GM12878 (cell line): Measurements from ENCODE around the gene PCDHGA10. TPM values are rescaled to one million over a fixed set of nuclear protein-coding genes. Genes with fewer than 3 reads are reported as not detected.

Experiments used
- ATAC-seq: fragments of 200-7000 bp; cut with Tn5 transposase; 3 replicates; pipeline ENCODE4 v1.9.1; 2020; ENCODE audit warnings: mild to moderate bottlenecking, moderate library complexity
- BruUV-seq: library from RNA; stranded (reverse); fragments of 400-500 nt; replicated peaks from 2 replicates; lab custom pipeline; 2021; lab: Mats Ljungman, UMichigan
- CTCF ChIA-PET: fragments of 300-600 bp; sonication (Branson Sonifier 250); formaldehyde crosslinking; extraction: SDS; loops from one replicate; lab custom pipeline; 2021; ENCODE audit warnings: inconsistent platforms; lab: Yijun Ruan, JAX
- POLR2A ChIA-PET: fragments of 350-600 bp; formaldehyde crosslinking; extraction: SDS; loops from one replicate; lab custom pipeline; 2021; ENCODE audit warnings: inconsistent platforms; lab: Charles Lee
- RAD21 ChIA-PET: fragments of 300-600 bp; sonication (Branson Sonifier 250); formaldehyde crosslinking; loops from one replicate; lab custom pipeline; 2023; ENCODE audit warnings: antibody characterized with exemption; ENCODE audit not compliant: unreplicated experiment; lab: Charles Lee
- SMC1A ChIA-PET: fragments of 300-600 bp; sonication (Branson Sonifier 250); formaldehyde crosslinking; loops from one replicate; lab custom pipeline; 2023; ENCODE audit not compliant: unreplicated experiment, uncharacterized antibody; lab: Charles Lee
- DNase-seq: peaks from one replicate; pipeline ENCODE4 v3.0.0-alpha.2; 2011; ENCODE audit warnings: low read depth, low spot score
- FAIRE-seq: peaks from 3 replicates; lab custom pipeline; 2011; peaks lifted over from hg19 to GRCh38; lab: Jason Lieb, UNC
- H2AFZ ChIP-seq: 2 replicates; pipeline ENCODE4 v1.6.0; 2011; ENCODE audit warnings: low read depth, low read length, control low read depth; ENCODE audit not compliant: control insufficient read depth
- H3K27ac ChIP-seq: 2 replicates; pipeline ENCODE4 v1.5.1; 2011; ENCODE audit warnings: control low read depth; ENCODE audit not compliant: control insufficient read depth, insufficient read depth
- H3K27me3 ChIP-seq, 2 experiments: replicated peaks in 1 of 2; 2 replicates each; pipeline versions ENCODE4 v1.6.0 to v1.6.1; 2011; ENCODE audit warnings: low read length in 1 of 2; ENCODE audit not compliant: control insufficient read depth in 2 of 2, insufficient read depth in 2 of 2
- H3K36me3 ChIP-seq, 2 experiments: 2 replicates each; pipeline ENCODE4 v1.5.1; 2011; ENCODE audit warnings: low read length in 1 of 2; ENCODE audit not compliant: control insufficient read depth in 2 of 2, insufficient read depth in 2 of 2
- H3K4me1 ChIP-seq: 2 replicates; pipeline ENCODE4 v1.6.1; 2011; ENCODE audit warnings: mild to moderate bottlenecking, low read length, moderate library complexity, mixed read lengths; ENCODE audit not compliant: control insufficient read depth, insufficient read depth
- H3K4me2 ChIP-seq: 2 replicates; pipeline ENCODE4 v1.6.0; 2011; ENCODE audit warnings: control low read depth; ENCODE audit not compliant: control insufficient read depth, insufficient read depth
- H3K4me3 ChIP-seq: fragments of 200-600 bp; sonication (generic); 2 replicates; pipeline ENCODE4 v1.5.1; 2016
- H3K79me2 ChIP-seq: 2 replicates; pipeline ENCODE4 v1.6.0; 2011; ENCODE audit warnings: low read length; ENCODE audit not compliant: control insufficient read depth, insufficient read depth
- H3K9ac ChIP-seq: 2 replicates; pipeline ENCODE4 v1.8.0; 2011; ENCODE audit warnings: low read length, control low read depth, mixed read lengths; ENCODE audit not compliant: control insufficient read depth, insufficient read depth
- H3K9me3 ChIP-seq: replicated peaks from 3 replicates; pipeline ENCODE4 v1.5.1; 2011; ENCODE audit warnings: mild to moderate bottlenecking, low read length; ENCODE audit not compliant: control insufficient read depth, insufficient read depth
- H4K20me1 ChIP-seq: 2 replicates; pipeline ENCODE4 v1.6.0; 2011; ENCODE audit not compliant: control insufficient read depth, insufficient read depth
- BACH1 ChIP-seq: fragments of 450-650 bp; IDR thresholded peaks from 2 replicates; pipeline ENCODE4 v1.6.1; 2017; ENCODE audit warnings: mild to moderate bottlenecking, borderline replicate concordance
- BCL11A ChIP-seq: IDR thresholded peaks from 2 replicates; pipeline ENCODE4 v1.6.1; 2011; ENCODE audit warnings: low read depth, low read length
- EP300 ChIP-seq, 2 experiments: fragments of 150-350 bp in 1 of 2; IDR thresholded peaks; 2 replicates each; pipeline ENCODE4 v1.6.1; 2011 to 2012; ENCODE audit warnings: low read depth in 2 of 2, low read length in 2 of 2, borderline replicate concordance in 1 of 2, improper control_type of control experiment in 1 of 2, inconsistent platforms in 1 of 2; ENCODE audit not compliant: control insufficient read depth in 1 of 2
- HCFC1 ChIP-seq: fragments of 150-350 bp; IDR thresholded peaks from 2 replicates; pipeline ENCODE4 v1.6.1; 2014; ENCODE audit warnings: low read length
- JUNB ChIP-seq: IDR thresholded peaks from 2 replicates; pipeline ENCODE4 v1.6.1; 2016; ENCODE audit warnings: antibody characterized with exemption, mild to moderate bottlenecking
- LARP7 ChIP-seq: fragments of 450-650 bp; IDR thresholded peaks from 2 replicates; pipeline ENCODE4 v1.6.1; 2017; ENCODE audit warnings: mild to moderate bottlenecking
- NBN ChIP-seq: fragments of 450-650 bp; IDR thresholded peaks from 2 replicates; pipeline ENCODE4 v1.6.1; 2016
- NFXL1 ChIP-seq: fragments of 450-650 bp; IDR thresholded peaks from 2 replicates; pipeline ENCODE4 v1.6.1; 2017; ENCODE audit warnings: antibody characterized with exemption, mild to moderate bottlenecking, borderline replicate concordance
- NR2C2 ChIP-seq: IDR thresholded peaks from 2 replicates; pipeline ENCODE4 v1.6.1; 2011; ENCODE audit warnings: borderline replicate concordance, low read depth; ENCODE audit not compliant: control insufficient read depth, insufficient read length
- TCF3 ChIP-seq: IDR thresholded peaks from 2 replicates; pipeline ENCODE4 v1.6.1; 2012; ENCODE audit warnings: low read depth, mild to moderate bottlenecking, low read length, borderline replicate concordance; ENCODE audit not compliant: insufficient read depth
- USF2 ChIP-seq: IDR thresholded peaks from 2 replicates; pipeline ENCODE4 v1.6.1; 2011; ENCODE audit warnings: low read depth, low read length, improper control_type of control experiment, borderline replicate concordance
- YBX1 ChIP-seq: fragments of 450-650 bp; IDR thresholded peaks from 2 replicates; pipeline ENCODE4 v1.6.1; 2016; ENCODE audit warnings: antibody characterized with exemption
- WGBS: methylation state at CpG from one replicate; pipeline ENCODE4 v1.1.6; 2016; ENCODE audit warnings: low lambda C conversion rate; ENCODE audit not compliant: insufficient replicate concordance, insufficient coverage; ENCODE audit errors: missing lambda C conversion rate; 5-methylcytosine and 5-hydroxymethylcytosine counted together
- in situ Hi-C: fragments of 300-500 bp; cut with MboI; formaldehyde crosslinking; loops from 9 replicates; pipeline ENCODE4 v1.14.3; 2018; ENCODE audit warnings: mixed read lengths
- intact Hi-C: fragments of 100-400 bp; cut with micrococcal nuclease; formaldehyde crosslinking; loops from one replicate; pipeline ENCODE4 v1.14.2; 2022; ENCODE audit not compliant: unreplicated experiment
- polyA plus RNA-seq, 11 experiments: library from polyadenylated mRNA; depleted of rRNA in 4 of 11; unstranded in 6 of 11; stranded (reverse) in 5 of 11; fragments of >200 nt; fragmentation: Nextera tagmentation in 4 of 11; fragmentation: Illumina TruSeq in 1 of 11; extraction: Ambion mirVana in 4 of 11; extraction: Trizol in 1 of 11; gene quantifications; 1 replicate in 1 of 11; 2 replicates in 10 of 11; pipeline versions ENCODE4 v1.2.1 to v1.2.3, GENCODE V29; 2011 to 2016; ENCODE audit warnings: inconsistent platforms in 2 of 11, missing spikeins in 2 of 11, low read depth in 1 of 11
- total RNA-seq, 4 experiments: library from RNA; depleted of rRNA in 3 of 4; stranded (reverse); fragments of >200 nt in 3 of 4; fragmentation: Illumina TruSeq in 1 of 4; extraction: Trizol in 1 of 4; gene quantifications; 2 replicates each; pipeline versions ENCODE4 v1.2.1 to v1.2.3, GENCODE V29; 2013 to 2021
- TF ChIP-seq, protein P1 (sequence below): IDR thresholded peaks from 2 replicates; pipeline ENCODE4 v1.6.1; 2011; ENCODE audit warnings: borderline replicate concordance, low read depth, mild to moderate bottlenecking, moderate library complexity, mixed read lengths, low read length; ENCODE audit not compliant: insufficient read depth; ENCODE audit errors: extremely low read length
- TF ChIP-seq, protein P2 (sequence below): fragments of 450-650 bp; IDR thresholded peaks from 2 replicates; pipeline ENCODE4 v1.6.1; 2017; ENCODE audit warnings: mild to moderate bottlenecking, moderate library complexity
- TF ChIP-seq, protein P3 (sequence below), 3 experiments: IDR thresholded peaks in 2 of 3; conservative IDR thresholded peaks in 1 of 3; 2 replicates each; pipeline ENCODE4 v1.5.1; 2011; ENCODE audit warnings: low read depth in 3 of 3, low read length in 3 of 3, mild to moderate bottlenecking in 3 of 3, control low read depth in 2 of 3, moderate library complexity in 2 of 3, inconsistent platforms in 1 of 3, mixed read lengths in 1 of 3; ENCODE audit not compliant: control insufficient read depth in 2 of 3, insufficient read depth in 1 of 3; ENCODE audit errors: extremely low read depth in 1 of 3

The PCDHGA10 gene
- total and polyA plus RNA-seq, 10 of the 15 experiments (the other 5 are each of a cell fraction or from before 2014, with no cell fraction given) = 0.39 to 2.2 (median 1.1) TPM

DNA sequence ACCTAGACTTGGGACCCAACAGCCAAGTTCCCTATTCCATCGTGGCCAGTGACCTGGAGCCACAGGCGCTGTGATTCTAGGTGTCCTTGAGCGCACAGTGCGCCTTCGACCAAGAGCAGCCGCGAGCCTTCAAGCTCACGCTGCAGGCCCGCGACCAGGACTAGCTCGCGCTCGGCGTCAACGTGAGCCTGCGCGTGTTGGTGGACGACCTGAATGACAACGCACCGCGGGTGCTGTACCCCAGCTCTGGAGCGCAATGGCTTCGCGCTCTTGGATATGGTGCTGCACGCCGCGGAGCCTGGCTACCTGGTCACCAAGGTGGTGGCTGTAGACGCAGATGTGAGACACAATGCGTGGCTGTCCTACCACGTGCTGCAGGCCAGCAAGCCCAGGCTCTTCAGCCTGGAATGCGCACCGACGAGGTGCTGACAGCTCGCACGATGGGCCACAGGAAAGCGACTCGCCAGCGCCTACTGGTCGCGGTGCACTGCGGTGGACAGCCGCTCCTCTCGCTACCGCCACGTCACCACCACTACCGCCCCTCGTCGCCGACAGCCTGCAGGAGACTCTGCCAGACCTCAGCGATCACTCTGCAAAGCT, 28.9 kb downstream of the PCDHGA10 start:
- no peak overlapping the region for H3K4me2 ChIP-seq
- no peak for DNase-seq
- H3K36me3 ChIP-seq = no peaks in the 10 kb centered on the region
- no peak for FAIRE-seq
- no peaks in the 10 kb centered on the region for H4K20me1 ChIP-seq
- H3K9me3 ChIP-seq = no peaks in the 10 kb centered on the region; the same call in 2 of the 3 replicates
- no peaks in the 10 kb centered on the region for H3K27me3 ChIP-seq
- no peak for ATAC-seq
- intact Hi-C loops = no loop called here
- POLR2A ChIA-PET = no interaction called here
- RAD21 ChIA-PET = no interaction called here
- no peak overlapping the region for H3K4me3 ChIP-seq
- SMC1A ChIA-PET = no interaction called here
- CTCF ChIA-PET = interaction anchor here (1.0 to 2.2 kb wide), 2 partner anchors 21 to 34 kb away, joined by 3 to 8 read pairs; partner anchors contain the start of genes PCDHGA11 and PCDHGC3
- in situ Hi-C loops = no loop called here
- no peak overlapping the region for H3K27ac ChIP-seq
- 96% methylated on average over 48 of the region's 50 CpGs for WGBS
- H3K4me1 ChIP-seq = no peaks in the 10 kb centered on the region
- H3K9ac ChIP-seq = no peak overlapping the region
- BruUV-seq = no TSS peak
- no peaks in the 10 kb centered on the region for H3K79me2 ChIP-seq
- H2AFZ ChIP-seq = no peak overlapping the region
- TF ChIP-seq JUNB = no peak
- TF ChIP-seq TCF3 = no peak
- no peak for TF ChIP-seq HCFC1
- TF ChIP-seq BCL11A = no peak
- TF ChIP-seq, protein P1, sequence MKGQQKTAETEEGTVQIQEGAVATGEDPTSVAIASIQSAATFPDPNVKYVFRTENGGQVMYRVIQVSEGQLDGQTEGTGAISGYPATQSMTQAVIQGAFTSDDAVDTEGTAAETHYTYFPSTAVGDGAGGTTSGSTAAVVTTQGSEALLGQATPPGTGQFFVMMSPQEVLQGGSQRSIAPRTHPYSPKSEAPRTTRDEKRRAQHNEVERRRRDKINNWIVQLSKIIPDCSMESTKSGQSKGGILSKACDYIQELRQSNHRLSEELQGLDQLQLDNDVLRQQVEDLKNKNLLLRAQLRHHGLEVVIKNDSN = no peak
- TF ChIP-seq LARP7 = no peak
- no peak for TF ChIP-seq NFXL1
- TF ChIP-seq BACH1 = no peak
- no peak for TF ChIP-seq USF2
- TF ChIP-seq NBN = no peak
- TF ChIP-seq, protein P2, sequence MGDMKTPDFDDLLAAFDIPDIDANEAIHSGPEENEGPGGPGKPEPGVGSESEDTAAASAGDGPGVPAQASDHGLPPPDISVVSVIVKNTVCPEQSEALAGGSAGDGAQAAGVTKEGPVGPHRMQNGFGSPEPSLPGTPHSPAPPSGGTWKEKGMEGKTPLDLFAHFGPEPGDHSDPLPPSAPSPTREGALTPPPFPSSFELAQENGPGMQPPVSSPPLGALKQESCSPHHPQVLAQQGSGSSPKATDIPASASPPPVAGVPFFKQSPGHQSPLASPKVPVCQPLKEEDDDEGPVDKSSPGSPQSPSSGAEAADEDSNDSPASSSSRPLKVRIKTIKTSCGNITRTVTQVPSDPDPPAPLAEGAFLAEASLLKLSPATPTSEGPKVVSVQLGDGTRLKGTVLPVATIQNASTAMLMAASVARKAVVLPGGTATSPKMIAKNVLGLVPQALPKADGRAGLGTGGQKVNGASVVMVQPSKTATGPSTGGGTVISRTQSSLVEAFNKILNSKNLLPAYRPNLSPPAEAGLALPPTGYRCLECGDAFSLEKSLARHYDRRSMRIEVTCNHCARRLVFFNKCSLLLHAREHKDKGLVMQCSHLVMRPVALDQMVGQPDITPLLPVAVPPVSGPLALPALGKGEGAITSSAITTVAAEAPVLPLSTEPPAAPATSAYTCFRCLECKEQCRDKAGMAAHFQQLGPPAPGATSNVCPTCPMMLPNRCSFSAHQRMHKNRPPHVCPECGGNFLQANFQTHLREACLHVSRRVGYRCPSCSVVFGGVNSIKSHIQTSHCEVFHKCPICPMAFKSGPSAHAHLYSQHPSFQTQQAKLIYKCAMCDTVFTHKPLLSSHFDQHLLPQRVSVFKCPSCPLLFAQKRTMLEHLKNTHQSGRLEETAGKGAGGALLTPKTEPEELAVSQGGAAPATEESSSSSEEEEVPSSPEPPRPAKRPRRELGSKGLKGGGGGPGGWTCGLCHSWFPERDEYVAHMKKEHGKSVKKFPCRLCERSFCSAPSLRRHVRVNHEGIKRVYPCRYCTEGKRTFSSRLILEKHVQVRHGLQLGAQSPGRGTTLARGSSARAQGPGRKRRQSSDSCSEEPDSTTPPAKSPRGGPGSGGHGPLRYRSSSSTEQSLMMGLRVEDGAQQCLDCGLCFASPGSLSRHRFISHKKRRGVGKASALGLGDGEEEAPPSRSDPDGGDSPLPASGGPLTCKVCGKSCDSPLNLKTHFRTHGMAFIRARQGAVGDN = no peak
- TF ChIP-seq, protein P3, sequence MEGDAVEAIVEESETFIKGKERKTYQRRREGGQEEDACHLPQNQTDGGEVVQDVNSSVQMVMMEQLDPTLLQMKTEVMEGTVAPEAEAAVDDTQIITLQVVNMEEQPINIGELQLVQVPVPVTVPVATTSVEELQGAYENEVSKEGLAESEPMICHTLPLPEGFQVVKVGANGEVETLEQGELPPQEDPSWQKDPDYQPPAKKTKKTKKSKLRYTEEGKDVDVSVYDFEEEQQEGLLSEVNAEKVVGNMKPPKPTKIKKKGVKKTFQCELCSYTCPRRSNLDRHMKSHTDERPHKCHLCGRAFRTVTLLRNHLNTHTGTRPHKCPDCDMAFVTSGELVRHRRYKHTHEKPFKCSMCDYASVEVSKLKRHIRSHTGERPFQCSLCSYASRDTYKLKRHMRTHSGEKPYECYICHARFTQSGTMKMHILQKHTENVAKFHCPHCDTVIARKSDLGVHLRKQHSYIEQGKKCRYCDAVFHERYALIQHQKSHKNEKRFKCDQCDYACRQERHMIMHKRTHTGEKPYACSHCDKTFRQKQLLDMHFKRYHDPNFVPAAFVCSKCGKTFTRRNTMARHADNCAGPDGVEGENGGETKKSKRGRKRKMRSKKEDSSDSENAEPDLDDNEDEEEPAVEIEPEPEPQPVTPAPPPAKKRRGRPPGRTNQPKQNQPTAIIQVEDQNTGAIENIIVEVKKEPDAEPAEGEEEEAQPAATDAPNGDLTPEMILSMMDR (IDR thresholded peaks at IDR 0.05 in 2 of 3, conservative IDR thresholded peaks at IDR 0.05 in 1 of 3; ENCODE audit: control insufficient read depth in 2 of 3, extremely low read depth in 1 of 3, insufficient read depth in 1 of 3, low read depth in 3 of 3, low read length in 3 of 3) = no peak
- no peak for TF ChIP-seq EP300 (IDR thresholded peaks at IDR 0.05; ENCODE audit: borderline replicate concordance in 1 of 2, control insufficient read depth in 1 of 2, low read depth in 2 of 2, low read length in 2 of 2)
- TF ChIP-seq YBX1 = no peak
- TF ChIP-seq NR2C2 = no peak
